Heart right ventricle (tissue), 16 donors: ENCODE data around the gene RPE. TPM values are rescaled to one million over a fixed set of nuclear protein-coding genes. Genes with fewer than 3 reads are reported as not detected.

Experiments used
- ATAC-seq, 8 donors: fragments of 200-7000 bp; cut with Tn5 transposase; one replicate each; pipeline ENCODE4 v1.9.1; 2020; ENCODE audit warnings: mild to moderate bottlenecking in 8 of 8, moderate library complexity in 8 of 8, moderate number of reproducible peaks in 1 of 8
- DNase-seq, 2 donors: peaks; one replicate each; pipeline ENCODE4 v3.0.0-alpha.2; 2020
- H3K27ac ChIP-seq, 10 donors: fragments of 200-600 bp; sonication (generic) in 2 of 10; one replicate each; pipeline versions ENCODE4 v1.5.0 to v1.8.0; 2020 to 2022; ENCODE audit warnings: mild to moderate bottlenecking in 3 of 10
- H3K27me3 ChIP-seq, 7 donors: fragments of 200-600 bp; one replicate each; pipeline ENCODE4 v1.8.0; 2021 to 2022; ENCODE audit warnings: mild to moderate bottlenecking in 2 of 7
- H3K36me3 ChIP-seq, 9 donors: fragments of 200-600 bp; sonication (generic) in 1 of 9; one replicate each; pipeline versions ENCODE4 v1.5.0 to v1.8.0; 2020 to 2022; ENCODE audit warnings: mild to moderate bottlenecking in 2 of 9
- H3K4me1 ChIP-seq, 9 donors: fragments of 200-600 bp; sonication (generic) in 1 of 9; one replicate each; pipeline versions ENCODE4 v1.5.0 to v1.8.0; 2020 to 2022; ENCODE audit warnings: mild to moderate bottlenecking in 4 of 9
- H3K4me3 ChIP-seq, 10 donors: fragments of 200-600 bp; sonication (generic) in 2 of 10; one replicate each; pipeline versions ENCODE4 v1.5.0 to v1.8.0; 2020 to 2022; ENCODE audit warnings: mild to moderate bottlenecking in 7 of 10, moderate library complexity in 2 of 10
- H3K9me3 ChIP-seq, 11 donors: fragments of 200-600 bp in 10 of 11; sonication (generic) in 2 of 11; one replicate each; pipeline versions ENCODE4 v1.5.0 to v1.8.0; 2013 to 2022; ENCODE audit warnings: mild to moderate bottlenecking in 2 of 11, control low read depth in 1 of 11, moderate library complexity in 1 of 11
- CTCF ChIP-seq, 9 donors: fragments of 200-600 bp; sonication (generic) in 2 of 9; IDR thresholded peaks; one replicate each; pipeline versions ENCODE4 v1.5.0 to v1.8.0; 2021 to 2022; ENCODE audit warnings: antibody characterized with exemption in 9 of 9, mild to moderate bottlenecking in 5 of 9, moderate library complexity in 1 of 9
- WGBS, 2 donors: extraction: QIAGEN DNeasy Blood & Tissue Kit; methylation state at CpG; one replicate each; pipeline ENCODE4 v1.1.7; 2013; ENCODE audit warnings: inconsistent platforms in 1 of 2; 5-methylcytosine and 5-hydroxymethylcytosine counted together
- intact Hi-C, 10 donors: fragments of 100-400 bp; cut with DNase I; formaldehyde crosslinking; loops; one replicate each; pipeline versions ENCODE4 v1.11.1 to v1.14.2; 2022
- polyA plus RNA-seq, 2 donors: library from polyadenylated mRNA; stranded (reverse); fragments of 200-250 nt; gene quantifications; one replicate each; pipeline ENCODE4 v1.2.3, GENCODE V29; 2013
- total RNA-seq, 10 donors: library from RNA; stranded (reverse); fragmentation: NEBNext Ultra II Directional in 3 of 10; extraction: Animal tissue kit (Norgen Biotek cat#: 25700) in 3 of 10; gene quantifications; one replicate each; pipeline versions ENCODE4 v1.2.1 to v1.2.4, GENCODE V29; 2021 to 2023
- donor health status: Arrhythmogenic right ventricular cardiomyopathy.
- donor health status: ischemic (EF 13 %, LVEDD 7.1; RV severe dilation, severe dysfunction).
- donor health status: healthy with polysubstance abuse.
- donor health status: DM: no; HTN: yes; CAD: no.
- donor health status: DM: no; HTN: no; CAD: no.
- donor health status: ischemic (EF 25% LVEDD 6.9; RV normal size, moderate dysfunction).
- donor health status: ischemic (EF 25% LVEDD 5.7; RV mildly dilated, moderate dysfunction).
- donor health status: healthy.
- donor health status: DM: yes; HTN: yes; CAD: no.
- donor health status: Ischemic cardiomyopathy.
- donor health status: ischemic (EF 35%, LVEDD 5.7; RV mildly dilated, moderate dysfunction).
- donor health status: nonischemic (EF 11% LVEDD 7.7; RV severe dilation, severe dysfunction).
- donor health status: DM: yes; HTN: yes; CAD: no.
- donor health status: PGD.
- donor health status: ischemic (EF 29% LVEDD 5.4; RV normal size, mild dysfunction).
- donor health status: nonischemic (EF 23%, LVEDD 6.1; RV moderate dilation, normal function).

RPE gene
- total and polyA plus RNA-seq, 12 donors: 8.0 to 25.6 (median 14.7) TPM

- H3K4me1 ChIP-seq: no peaks in the 10 kb centered on the region
- 70 to 72% methylated on average over 7 of the region's 7 CpGs for WGBS, 2 donors
- ATAC-seq: no peak
- H3K27me3 ChIP-seq: no peaks in the 10 kb centered on the region
- TF ChIP-seq CTCF (IDR thresholded peaks at IDR 0.05): no peak
- DNase-seq: no peak
- no peak overlapping the region for H3K4me3 ChIP-seq
- H3K27ac ChIP-seq: no peak overlapping the region
- no peaks in the 10 kb centered on the region for H3K36me3 ChIP-seq
- H3K9me3 ChIP-seq: no peaks in the 10 kb centered on the region
- intact Hi-C loops: loop anchor here in 7 of 10 donors (2.0 to 10.0 kb wide), 5 partner anchors 395 to 625 kb away; no protein-coding TSS in a partner anchor
Measured at GRCh38 chr2:209960045-209960444, 42.4 kb upstream of the RPE start.

- intact Hi-C loops: loop anchor here in 7 of 10 donors (2.0 to 10.0 kb wide), 5 partner anchors 396 to 626 kb away; no protein-coding TSS in a partner anchor
Measured at GRCh38 chr2:209960676-209961630, 41.5 kb upstream of the RPE start.

GRCh38 chr2:209965723-209966122 lies 36.7 kb upstream of the RPE start:
- DNase-seq (no peak), ATAC-seq (no peak)
- intact Hi-C loops: loop anchor here in 3 of 10 donors (10.0 kb wide), 2 partner anchors 401 to 631 kb away; no protein-coding TSS in a partner anchor
- 84 to 89% methylated on average over 2 of the region's 2 CpGs for WGBS, 2 donors
- H3K4me3 ChIP-seq: no peak overlapping the region
- no peaks in the 10 kb centered on the region for H3K9me3 ChIP-seq
- H3K27ac ChIP-seq: no peak overlapping the region
- H3K4me1 ChIP-seq: no peaks in the 10 kb centered on the region
- peaks cover 0 to 9% (median 0%) of the 10 kb centered on the region in 7 donors for H3K27me3 ChIP-seq
- TF ChIP-seq CTCF (IDR thresholded peaks at IDR 0.05): no peak
- H3K36me3 ChIP-seq: no peaks in the 10 kb centered on the region

More at GRCh38 chr2:209960676-209961630, 41.5 kb upstream of the RPE start:
- no peaks in the 10 kb centered on the region for H3K9me3 ChIP-seq
- H3K4me3 ChIP-seq: no peak overlapping the region
- H3K27me3 ChIP-seq: no peaks in the 10 kb centered on the region
- ATAC-seq (peak in 6 of 8 donors; percentile 49 to 80 (median 60)), DNase-seq (peak in 1 of 2 donors; percentile 21)
- TF ChIP-seq CTCF (IDR thresholded peaks at IDR 0.05): peak; percentile 32 to 79 (median 68)
- H3K36me3 ChIP-seq: no peaks in the 10 kb centered on the region
- H3K27ac ChIP-seq: no peak overlapping the region
- H3K4me1 ChIP-seq: no peaks in the 10 kb centered on the region
- WGBS, 2 donors: 29 to 35% methylated on average over 4 of the region's 4 CpGs

GRCh38 chr2:209969692-209970091 lies 32.7 kb upstream of the RPE start:
- no peak for TF ChIP-seq CTCF (IDR thresholded peaks at IDR 0.05)
- H3K4me1 ChIP-seq: no peaks in the 10 kb centered on the region
- no peaks in the 10 kb centered on the region for H3K36me3 ChIP-seq
- H3K27ac ChIP-seq: no peak overlapping the region
- intact Hi-C loops: loop anchor here in 4 of 10 donors (10.0 kb wide), 3 partner anchors 405 to 635 kb away; no protein-coding TSS in a partner anchor
- no peak for DNase-seq
- H3K9me3 ChIP-seq: no peaks in the 10 kb centered on the region
- no peak overlapping the region for H3K4me3 ChIP-seq
- 88 to 89% methylated on average over 4 of the region's 4 CpGs for WGBS, 2 donors
- peaks cover 0 to 15% (median 3%) of the 10 kb centered on the region in 7 donors for H3K27me3 ChIP-seq
- no peak for ATAC-seq
